ENCODE measurements around the gene BRCA1.
"Not testable (repeated sequence)": the region's sequence is repeated elsewhere in the genome, so short reads cannot be mapped to it uniquely, and the experiment has no call there.

The BRCA1 gene

DNA sequence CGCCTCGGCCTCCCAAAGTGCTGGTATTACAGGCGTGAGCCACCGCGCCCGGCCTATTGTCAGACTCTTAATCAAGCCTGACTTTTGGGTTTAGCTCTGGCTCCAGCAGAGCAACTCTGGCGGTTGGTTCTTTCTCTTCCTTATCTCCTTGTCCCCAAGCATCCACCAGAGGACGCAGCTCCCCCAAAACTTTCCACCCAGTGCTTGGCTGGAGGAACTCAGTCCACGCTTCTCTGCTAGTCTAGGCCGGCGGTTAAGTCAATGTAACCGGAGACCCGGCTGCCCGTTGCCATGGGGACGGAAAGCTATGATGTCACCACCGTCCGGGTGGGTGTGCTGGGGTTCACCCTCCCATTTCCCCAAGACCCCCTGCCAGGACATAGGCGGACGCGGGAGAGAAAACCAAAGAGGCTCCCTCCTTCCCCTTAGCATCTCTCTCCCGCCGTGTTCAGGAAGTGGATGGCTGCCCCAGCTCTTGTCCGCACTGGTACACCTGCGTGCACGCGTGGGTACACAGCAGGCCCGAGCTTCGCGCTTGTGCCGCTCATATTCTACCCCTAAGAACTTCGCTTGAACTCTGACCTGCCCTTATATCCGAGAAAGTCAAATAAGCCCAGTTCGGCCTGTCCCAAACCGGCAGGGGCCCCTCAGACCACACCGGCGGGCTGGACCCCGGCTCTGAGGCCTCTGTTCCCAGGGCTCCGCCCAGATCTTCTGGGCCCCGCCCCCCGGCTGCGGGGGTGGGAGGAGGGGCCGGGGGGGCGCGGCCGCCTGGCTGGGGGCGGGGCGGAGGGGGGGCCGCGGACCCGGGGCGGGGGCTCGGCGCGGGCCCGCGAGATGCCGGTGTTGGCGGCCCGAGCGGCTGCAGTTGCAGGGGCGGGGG lies 100.5 kb downstream of the BRCA1 start, which contains the start of gene RND2:
RND2 (plus strand) TSS at position 825 of the 883 bp plus-strand sequence. CDS start 117 bp downstream, outside the sequence.
- DNase-seq, result no peak

- no peak for DNase-seq
Measured at GRCh38 chr17:43021741-43022512, 103.2 kb downstream of the BRCA1 start, which contains the start of gene VAT1. Gene VAT1, minus strand, starts transcription at chr17:43022385. Its CDS starts 63 bp downstream, at chr17:43022322.

DNA sequence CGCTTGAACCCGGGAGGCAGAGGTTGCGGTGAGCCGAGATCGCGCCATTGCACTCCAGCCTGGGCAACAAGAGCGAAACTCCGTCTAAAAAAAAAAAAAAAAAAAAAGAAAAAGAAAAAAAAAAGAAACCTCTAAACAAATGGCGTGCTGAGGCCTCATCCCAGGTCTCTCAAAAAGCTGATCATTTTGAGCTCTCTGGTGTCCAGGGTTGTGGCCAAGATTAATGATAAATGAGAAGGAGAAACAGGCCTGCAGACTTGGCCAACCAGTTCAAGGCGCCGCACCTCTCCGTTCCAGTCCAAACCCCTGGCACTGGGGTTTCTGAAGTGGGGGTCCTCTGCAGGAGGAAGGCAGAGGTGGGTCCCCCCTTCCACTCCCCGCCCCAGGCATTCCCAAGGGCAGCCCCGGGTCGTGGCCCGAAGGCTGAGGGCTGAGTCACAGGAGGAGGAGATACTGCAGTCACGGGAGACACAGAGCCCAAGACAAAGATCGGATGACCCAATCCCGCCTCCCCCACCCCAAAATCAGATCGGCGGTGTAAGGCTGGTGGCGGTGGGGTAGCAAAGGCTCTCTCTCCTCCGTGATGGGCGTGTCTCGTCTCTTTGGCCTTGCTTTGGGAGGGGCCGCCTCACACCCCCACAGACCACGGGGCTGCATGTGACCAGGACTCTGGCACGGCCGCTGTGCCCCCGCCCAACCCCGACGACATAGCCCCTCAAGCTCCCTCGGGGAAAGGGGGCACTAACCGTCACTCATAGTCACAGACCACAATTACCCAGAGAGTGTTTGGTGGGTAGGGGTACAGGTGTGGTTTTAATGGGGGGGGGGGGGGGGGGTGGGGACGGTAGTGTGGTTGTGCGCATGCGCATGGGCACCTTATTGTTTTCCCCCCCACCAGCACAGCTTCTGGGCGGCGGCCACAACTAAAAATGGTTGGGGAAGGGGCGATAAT lies 104.1 kb downstream of the BRCA1 start:
- no peak for DNase-seq

GRCh38 chr17:43020030-43020621 lies 105.0 kb downstream of the BRCA1 start:
- no peak for DNase-seq

- no peak for DNase-seq
Measured at GRCh38 chr17:43019418-43019817, 105.7 kb downstream of the BRCA1 start.

- DNase-seq, result no peak
Measured at GRCh38 chr17:43018932-43019331, 106.2 kb downstream of the BRCA1 start.

GRCh38 chr17:43018008-43018853 lies 106.9 kb downstream of the BRCA1 start:
- DNase-seq, result no peak

- DNase-seq, result no peak
Measured at GRCh38 chr17:43016216-43016615, 108.9 kb downstream of the BRCA1 start.

- DNase-seq, result no peak
Measured at GRCh38 chr17:43015579-43015978, 109.6 kb downstream of the BRCA1 start.

DNA sequence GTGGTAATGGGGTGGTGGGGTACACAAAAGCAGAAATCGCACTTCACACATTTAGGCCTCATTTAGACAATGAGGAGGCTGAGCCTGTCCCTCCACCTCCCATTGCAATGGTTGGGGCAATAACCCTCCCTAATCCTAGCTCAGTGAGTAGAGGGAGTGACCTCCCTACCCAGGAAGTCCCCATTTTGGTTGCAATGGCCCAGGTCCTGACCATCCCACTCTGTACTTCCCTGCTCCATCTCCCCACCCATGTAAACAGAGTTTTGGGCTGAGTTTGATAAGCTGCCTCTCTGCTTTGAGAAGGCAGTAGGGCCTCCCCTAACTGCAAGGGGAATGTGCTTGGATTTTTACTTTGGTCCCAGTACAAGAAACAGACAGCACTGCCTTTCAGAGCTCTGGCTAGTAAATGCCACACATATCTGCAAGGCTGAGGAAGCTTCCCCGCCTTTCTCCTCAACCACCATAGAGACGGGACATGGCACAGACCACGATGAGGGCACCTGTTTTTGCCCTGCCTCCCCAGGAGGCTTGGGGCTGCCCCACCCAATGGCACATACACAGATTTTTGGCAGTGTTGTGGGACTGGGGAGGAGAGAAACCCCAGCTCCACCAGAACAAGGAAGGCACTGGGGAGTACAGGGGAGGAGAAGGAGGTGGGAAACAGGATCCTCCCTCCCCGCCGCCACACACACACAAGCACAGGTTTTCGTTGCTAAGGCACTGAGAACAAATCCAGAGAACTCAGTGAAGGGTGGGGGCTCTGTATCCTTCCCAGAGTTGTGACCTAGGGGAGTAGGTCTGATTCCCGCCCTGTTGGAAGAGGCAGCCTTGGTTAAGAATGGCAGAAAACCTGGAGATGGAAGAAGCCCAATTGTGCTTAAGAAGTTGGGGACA lies 110.3 kb downstream of the BRCA1 start:
- DNase-seq, result no peak

DNA sequence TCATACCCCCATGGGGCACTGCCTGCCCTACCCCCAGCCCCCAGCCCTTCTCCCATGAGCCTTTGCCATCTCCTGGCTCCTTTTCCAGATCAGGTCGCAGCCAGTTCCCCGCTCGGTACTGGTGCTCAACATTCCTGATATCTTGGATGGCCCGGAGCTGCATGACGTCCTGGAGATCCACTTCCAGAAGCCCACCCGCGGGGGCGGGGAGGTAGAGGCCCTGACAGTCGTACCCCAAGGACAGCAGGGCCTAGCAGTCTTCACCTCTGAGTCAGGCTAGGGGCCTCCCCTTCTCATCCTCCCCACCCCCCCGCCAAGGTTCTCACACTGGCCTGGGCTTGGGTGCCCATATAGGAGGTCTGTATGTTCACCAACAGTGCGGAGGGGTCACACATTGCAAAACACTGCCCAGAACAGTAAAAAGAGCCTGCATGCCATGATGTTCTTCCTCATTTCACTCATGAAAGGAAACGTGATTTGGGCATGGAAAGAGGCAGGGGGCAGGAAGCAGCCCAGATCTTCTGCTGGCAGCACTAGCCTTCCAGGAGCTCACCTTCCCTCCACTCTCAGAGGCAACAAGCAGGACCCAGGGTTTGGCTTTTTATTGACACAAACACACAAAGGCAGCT lies 111.0 kb downstream of the BRCA1 start:
- no peak for DNase-seq

DNA sequence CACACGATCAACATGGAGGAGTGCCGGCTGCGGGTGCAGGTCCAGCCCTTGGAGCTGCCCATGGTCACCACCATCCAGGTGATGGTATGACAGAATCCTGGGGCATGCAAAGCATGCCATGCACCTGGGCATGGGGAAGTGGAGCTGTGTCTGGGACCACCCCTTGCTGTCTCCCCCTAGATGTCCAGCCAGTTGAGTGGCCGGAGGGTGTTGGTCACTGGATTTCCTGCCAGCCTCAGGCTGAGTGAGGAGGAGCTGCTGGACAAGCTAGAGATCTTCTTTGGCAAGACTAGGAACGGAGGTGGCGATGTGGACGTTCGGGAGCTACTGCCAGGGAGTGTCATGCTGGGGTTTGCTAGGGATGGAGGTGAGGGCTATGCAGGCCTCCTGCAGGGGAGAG lies 111.9 kb downstream of the BRCA1 start:
- no peak for DNase-seq

DNA sequence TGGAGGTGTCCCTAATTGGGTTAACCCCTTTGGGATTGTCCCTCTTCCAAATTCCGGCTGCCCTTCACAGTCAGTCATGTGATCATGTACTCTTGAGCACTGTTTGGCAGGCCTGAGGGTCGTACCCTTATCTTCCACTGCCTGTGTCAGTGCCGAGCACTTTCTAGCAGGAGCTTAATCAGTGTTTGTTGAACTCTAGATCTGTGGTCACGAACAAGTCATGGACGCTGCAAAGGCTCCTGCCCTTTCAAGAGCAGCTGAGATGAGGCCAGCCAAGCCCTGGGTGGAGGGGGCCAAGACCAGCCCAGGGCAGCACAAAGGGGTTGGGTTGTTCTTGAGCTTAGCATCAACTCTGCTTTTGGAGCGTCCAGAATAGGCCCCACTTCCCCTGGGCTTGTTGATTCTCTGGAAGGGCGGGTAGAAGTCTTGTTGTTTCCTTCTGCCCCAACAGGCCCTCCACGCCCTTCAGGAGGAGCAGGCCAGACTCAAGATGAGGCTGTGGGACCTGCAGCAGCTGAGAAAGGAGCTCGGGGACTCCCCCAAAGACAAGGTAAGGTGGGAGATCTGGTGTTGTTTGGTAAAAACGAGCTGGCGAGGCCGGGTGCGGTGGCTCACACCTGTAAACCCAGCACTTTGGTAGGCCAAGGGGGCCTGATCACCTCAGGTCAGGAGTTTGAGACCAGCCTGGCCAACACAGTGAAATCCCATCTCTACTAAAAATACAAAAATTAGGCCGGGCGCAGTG lies 113.3 kb downstream of the BRCA1 start:
- DNase-seq, result no peak

DNA sequence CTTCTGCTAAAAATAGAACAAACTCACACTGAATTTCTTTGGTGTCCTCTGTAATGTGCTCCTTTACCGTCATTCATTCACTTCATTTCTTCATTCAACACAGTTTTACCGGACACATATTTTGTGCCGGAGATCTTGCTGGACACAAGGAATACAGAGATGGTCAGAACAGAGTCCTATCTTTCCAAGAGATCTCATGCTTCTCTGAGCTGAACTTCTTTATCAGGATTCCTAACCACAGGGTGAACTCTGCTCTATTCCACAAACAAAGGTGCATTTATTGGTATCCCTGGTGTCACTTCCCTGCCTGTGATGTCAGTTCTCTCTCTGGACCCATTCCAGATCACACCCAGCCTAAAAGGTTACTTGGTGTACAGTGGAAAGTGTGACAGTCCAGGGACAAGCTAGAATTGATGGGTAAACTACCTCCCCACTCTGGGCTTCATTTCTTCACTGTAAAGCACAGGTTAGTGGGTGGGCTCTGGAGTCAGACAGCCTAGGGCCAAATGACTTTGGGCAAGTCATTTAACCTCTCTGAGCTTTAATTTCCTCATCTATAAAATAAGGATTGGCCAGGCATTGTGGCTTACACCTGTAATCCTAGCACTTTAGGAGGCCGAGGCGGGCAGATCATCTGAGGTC lies 114.4 kb downstream of the BRCA1 start:
- DNase-seq, result no peak

GRCh38 chr17:43006639-43007551 lies 118.3 kb downstream of the BRCA1 start, which contains the start of gene IFI35:
Gene IFI35, plus strand, starts transcription at chr17:43006784. Its CDS starts 164 bp downstream, at chr17:43006948.
- DNase-seq, result peak; percentile 73

GRCh38 chr17:43003542-43004172 lies 121.5 kb downstream of the BRCA1 start:
- no peak for DNase-seq

DNA sequence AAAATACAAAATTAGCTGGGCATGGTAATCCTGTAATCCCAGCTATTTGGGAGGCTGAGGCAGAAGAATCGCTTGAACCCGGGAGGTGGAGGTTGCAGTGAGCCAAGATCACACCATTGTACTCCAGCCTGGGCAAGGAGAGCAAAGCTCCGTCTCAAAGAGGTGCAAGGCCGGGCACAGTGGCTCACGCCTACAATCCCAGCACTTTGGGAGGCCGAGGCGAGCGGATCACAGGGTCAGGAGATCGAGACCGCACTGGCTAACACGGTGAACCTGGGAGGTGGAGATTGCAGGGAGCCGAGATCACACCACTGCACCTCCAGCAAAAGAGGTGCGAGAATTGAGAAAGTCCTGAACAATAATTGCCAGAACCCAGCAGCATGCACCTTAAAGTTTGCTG lies 124.3 kb downstream of the BRCA1 start:
- not testable (repeated sequence) for DNase-seq
